Activated T-cell treated with anti-CD3 and anti-CD28 coated beads, Interleukin-2, amount 50 U/mL, for 4 hours (primary cell): ENCODE measurements around the gene MEIG1. TPM values are rescaled to one million over a fixed set of nuclear protein-coding genes. Genes with fewer than 3 reads are reported as not detected.
A peak's percentile ranks its signal among the peaks of the same experiment; 100 is the strongest.
"Not testable (repeated sequence)": the region's sequence is repeated elsewhere in the genome, so short reads cannot be mapped to it uniquely, and the experiment has no call there.

Source experiments
- ATAC-seq, 2 donors: fragments of 200-7000 bp; cut with Tn5 transposase; one replicate each; pipeline ENCODE4 v1.10.0; 2021
- DNase-seq: peaks from one replicate; pipeline ENCODE4 v3.0.0-alpha.2; 2020
- H3K27me3 Mint-ChIP-seq: one replicate; pipeline ENCODE4 v1.8.0; 2021; ENCODE audit warnings: low read depth, mixed read lengths
- H3K36me3 Mint-ChIP-seq: one replicate; pipeline ENCODE4 v1.8.0; 2022; ENCODE audit warnings: mixed read lengths; ENCODE audit not compliant: insufficient read depth
- H3K4me1 Mint-ChIP-seq: one replicate; pipeline ENCODE4 v1.8.0; 2021; ENCODE audit warnings: low read depth, mixed read lengths
- H3K4me3 Mint-ChIP-seq: one replicate; pipeline ENCODE4 v1.8.0; 2021; ENCODE audit warnings: mild to moderate bottlenecking, moderate library complexity, mixed read lengths
- H3K9me3 Mint-ChIP-seq: one replicate; pipeline ENCODE4 v1.8.0; 2021; ENCODE audit warnings: mixed read lengths
- total RNA-seq, 3 donors: library from RNA; stranded (reverse); gene quantifications; one replicate each; pipeline ENCODE4 v1.2.1, GENCODE V29; 2021

The MEIG1 gene
- total RNA-seq, 3 donors from 2014 or later = not detected

GRCh38 chr10:14942950-14943338 is 16.2 kb upstream of the MEIG1 start:
- H3K36me3 Mint-ChIP-seq = peaks cover 18% of the 10 kb centered on the region
- not testable (repeated sequence) for H3K9me3 Mint-ChIP-seq, H3K4me1 Mint-ChIP-seq, DNase-seq, H3K4me3 Mint-ChIP-seq, ATAC-seq, H3K27me3 Mint-ChIP-seq

- no peak for DNase-seq
- ATAC-seq = no peak
- Mint-ChIP-seq H3K36me3 (peaks cover 18% of the 10 kb centered on the region), H3K27me3 (no peaks in the 10 kb centered on the region), H3K4me3 (no peak overlapping the region), H3K4me1 (peaks cover 9% of the 10 kb centered on the region), H3K9me3 (no peaks in the 10 kb centered on the region)
Observed at GRCh38 chr10:14945108-14945507, 14.1 kb upstream of the MEIG1 start.

- H3K36me3 Mint-ChIP-seq = peaks cover 21% of the 10 kb centered on the region
- ATAC-seq = no peak
- no peaks in the 10 kb centered on the region for H3K27me3 Mint-ChIP-seq
- H3K4me3 Mint-ChIP-seq = no peak overlapping the region
- H3K4me1 Mint-ChIP-seq = peaks cover 23% of the 10 kb centered on the region
- DNase-seq = no peak
- H3K9me3 Mint-ChIP-seq = no peaks in the 10 kb centered on the region
Observed at GRCh38 chr10:14947268-14947667, 11.9 kb upstream of the MEIG1 start.

- Mint-ChIP-seq H3K27me3 (no peaks in the 10 kb centered on the region), H3K36me3 (peaks cover 14% of the 10 kb centered on the region), H3K9me3 (no peaks in the 10 kb centered on the region), H3K4me3 (no peak overlapping the region), H3K4me1 (peaks cover 31% of the 10 kb centered on the region)
- DNase-seq = no peak
- ATAC-seq = no peak
Observed at GRCh38 chr10:14949291-14949690, 9.9 kb upstream of the MEIG1 start.

- H3K36me3 Mint-ChIP-seq = peaks cover 8% of the 10 kb centered on the region
- peaks cover 47% of the 10 kb centered on the region for H3K4me1 Mint-ChIP-seq
- peak overlapping the region; percentile 88 for H3K4me3 Mint-ChIP-seq
- DNase-seq (no peak), ATAC-seq (no peak)
- H3K27me3 Mint-ChIP-seq = no peaks in the 10 kb centered on the region
- no peaks in the 10 kb centered on the region for H3K9me3 Mint-ChIP-seq
Observed at GRCh38 chr10:14952851-14953423, 6.3 kb upstream of the MEIG1 start.

GRCh38 chr10:14953424-14954000 is 5.7 kb upstream of the MEIG1 start:
- peaks cover 49% of the 10 kb centered on the region for H3K4me1 Mint-ChIP-seq
- ATAC-seq (peak; percentile 53 to 58), DNase-seq (no peak)
- no peaks in the 10 kb centered on the region for H3K27me3 Mint-ChIP-seq
- no peaks in the 10 kb centered on the region for H3K9me3 Mint-ChIP-seq
- H3K4me3 Mint-ChIP-seq = peak overlapping the region; percentile 88
- peaks cover 8% of the 10 kb centered on the region for H3K36me3 Mint-ChIP-seq

- peaks cover 51% of the 10 kb centered on the region for H3K4me1 Mint-ChIP-seq
- H3K4me3 Mint-ChIP-seq = peak within 1 kb of the TSS; percentile 88
- no peaks in the 10 kb centered on the region for H3K27me3 Mint-ChIP-seq
- H3K9me3 Mint-ChIP-seq = no peaks in the 10 kb centered on the region
- peaks cover 6% of the 10 kb centered on the region for H3K36me3 Mint-ChIP-seq
- DNase-seq = peak; percentile 77
- ATAC-seq = peak; percentile 93 to 94
Observed at GRCh38 chr10:14954001-14954770, 5.0 kb upstream of the MEIG1 start, which contains the start of gene DCLRE1C. TSS of gene DCLRE1C (minus strand) at chr10:14954096. CDS start at chr10:14954010, 86 bp downstream.

- Mint-ChIP-seq H3K9me3 (no peaks in the 10 kb centered on the region), H3K36me3 (peaks cover 2% of the 10 kb centered on the region), H3K4me1 (peaks cover 49% of the 10 kb centered on the region)
Observed at GRCh38 chr10:14954934-14955333, 4.3 kb upstream of the MEIG1 start.

GRCh38 chr10:14958872-14959220 is 342 bp upstream of the MEIG1 start:
- Mint-ChIP-seq H3K4me3 (peak overlapping the region; percentile 90), H3K27me3 (no peaks in the 10 kb centered on the region), H3K9me3 (no peaks in the 10 kb centered on the region), H3K4me1 (peaks cover 30% of the 10 kb centered on the region), H3K36me3 (no peaks in the 10 kb centered on the region)
- DNase-seq = no peak
- ATAC-seq = no peak

More at GRCh38 chr10:14954934-14955333, 4.3 kb upstream of the MEIG1 start:
- ATAC-seq = no peak
- Mint-ChIP-seq H3K27me3 (no peaks in the 10 kb centered on the region), H3K4me3 (peak overlapping the region; percentile 88)
- no peak for DNase-seq

GRCh38 chr10:14967897-14968296 is 8.7 kb downstream of the MEIG1 start:
- no peaks in the 10 kb centered on the region for H3K36me3 Mint-ChIP-seq
- H3K9me3 Mint-ChIP-seq = no peaks in the 10 kb centered on the region
- DNase-seq = no peak
- ATAC-seq = no peak
- no peaks in the 10 kb centered on the region for H3K27me3 Mint-ChIP-seq
- no peak overlapping the region for H3K4me3 Mint-ChIP-seq
- H3K4me1 Mint-ChIP-seq = peaks cover 6% of the 10 kb centered on the region

- Mint-ChIP-seq H3K4me3 (no peak overlapping the region), H3K27me3 (peaks cover 14% of the 10 kb centered on the region), H3K4me1 (peaks cover 4% of the 10 kb centered on the region), H3K36me3 (no peaks in the 10 kb centered on the region), H3K9me3 (no peaks in the 10 kb centered on the region)
- DNase-seq = peak; percentile 36
- peak in 1 of 2 donors; percentile 50 for ATAC-seq
Observed at GRCh38 chr10:14971867-14972448, 12.8 kb downstream of the MEIG1 start.

GRCh38 chr10:14974153-14974998 is 15.2 kb downstream of the MEIG1 start:
- ATAC-seq, H3K4me1 Mint-ChIP-seq, H3K36me3 Mint-ChIP-seq, H3K9me3 Mint-ChIP-seq, DNase-seq, H3K4me3 Mint-ChIP-seq: not testable (repeated sequence)
- peaks cover 14% of the 10 kb centered on the region for H3K27me3 Mint-ChIP-seq

- no peaks in the 10 kb centered on the region for H3K9me3 Mint-ChIP-seq
- DNase-seq (no peak), ATAC-seq (no peak)
- H3K4me1 Mint-ChIP-seq = no peaks in the 10 kb centered on the region
- no peaks in the 10 kb centered on the region for H3K36me3 Mint-ChIP-seq
- H3K27me3 Mint-ChIP-seq = peaks cover 14% of the 10 kb centered on the region
- no peak overlapping the region for H3K4me3 Mint-ChIP-seq
Observed at GRCh38 chr10:14975672-14976273, 16.6 kb downstream of the MEIG1 start.
